Ovary (tissue), 9 donors: ENCODE results near the gene HCN1. TPM values are rescaled to one million over a fixed set of nuclear protein-coding genes. Genes with fewer than 3 reads are reported as not detected.

Experiments
- DNase-seq, 5 donors: peaks; one replicate each; pipeline ENCODE4 v3.0.0-alpha.2; 2019 to 2020
- H3K27ac ChIP-seq, 2 donors: fragments of 200-600 bp; one replicate each; pipeline versions ENCODE4 v1.5.1 to v1.8.0; 2019 to 2022
- H3K27me3 ChIP-seq: fragments of 200-600 bp; one replicate; pipeline ENCODE4 v1.8.0; 2022
- H3K36me3 ChIP-seq: fragments of 200-600 bp; sonication (generic); one replicate; pipeline ENCODE4 v1.5.1; 2019
- H3K4me1 ChIP-seq: one replicate; pipeline ENCODE4 v1.8.1; 2013; ENCODE audit warnings: mild to moderate bottlenecking, moderate library complexity; ENCODE audit not compliant: insufficient read depth
- H3K4me3 ChIP-seq: fragments of 200-600 bp; sonication (generic); one replicate; pipeline ENCODE4 v1.5.1; 2017
- H3K9me3 ChIP-seq, 2 donors: fragments of 200-600 bp in 1 of 2; sonication (generic) in 1 of 2; one replicate each; pipeline versions ENCODE4 v1.5.1 to v1.8.1; 2013 to 2019; ENCODE audit warnings: mild to moderate bottlenecking in 1 of 2, moderate library complexity in 1 of 2
- EP300 ChIP-seq: sonication (generic); formaldehyde crosslinking; IDR thresholded peaks from one replicate; pipeline ENCODE4 v1.6.1; 2017; ENCODE audit warnings: antibody characterized with exemption
- POLR2A ChIP-seq: fragments of 450-650 bp; IDR thresholded peaks from one replicate; pipeline ENCODE4 v1.6.1; 2017; ENCODE audit warnings: antibody characterized with exemption, mild to moderate bottlenecking, moderate library complexity
- WGBS, 3 donors: extraction: QIAGEN DNeasy Blood & Tissue Kit in 1 of 3; methylation state at CpG; one replicate each; pipeline versions ENCODE4 v1.1.5 to v1.1.7; 2013 to 2017; 5-methylcytosine and 5-hydroxymethylcytosine counted together
- intact Hi-C, 4 donors: fragments of 100-400 bp; cut with DNase I; formaldehyde crosslinking; loops; one replicate each; pipeline versions ENCODE4 v1.11.0 to v1.15.1; 2022 to 2023
- polyA plus RNA-seq, 2 donors: library from polyadenylated mRNA; stranded (reverse); fragments of 200-250 nt in 1 of 2; fragments of 350-450 nt in 1 of 2; fragmentation: Illumina TruSeq in 1 of 2; extraction: RNeasy Lipid Tissue Mini Kit (QIAGEN cat#74804) in 1 of 2; gene quantifications; one replicate each; pipeline ENCODE4 v1.2.3, GENCODE V29; 2013 to 2014
- total RNA-seq, 7 donors: library from RNA; depleted of rRNA in 2 of 7; stranded (reverse); fragments of >200 nt in 2 of 7; fragmentation: NEBNext Ultra II Directional in 3 of 7; extraction: Animal tissue kit (Norgen Biotek cat#: 25700) in 3 of 7; gene quantifications; one replicate each; pipeline versions ENCODE4 v1.1.0 to v1.2.4, GENCODE V29; 2016 to 2023
- TF ChIP-seq, protein P1 (sequence below), 3 donors: fragments of 450-650 bp in 2 of 3; fragments of 200-600 bp in 1 of 3; IDR thresholded peaks; one replicate each; pipeline versions ENCODE4 v1.5.1 to v1.8.0; 2016 to 2022; ENCODE audit warnings: antibody characterized with exemption in 3 of 3, mild to moderate bottlenecking in 1 of 3
- donor health status: DM: no; HTN: no; CAD: no; lungs with moderate emphysema.
- donor health status: DM: no; HTN: no; CAD: no.
- donor health status: Bipolar disorder and iron deficiency.
- donor health status: DM: yes; HTN: yes; CAD: no.
- donor health status: DM: no; HTN: no; CAD: no.
- donor health status: DM: yes; HTN: yes; CAD: no.

The HCN1 gene
- total and polyA plus RNA-seq, 9 donors: under 0.01 to 0.27 (median 0.05) TPM; not detected in 6

DNA sequence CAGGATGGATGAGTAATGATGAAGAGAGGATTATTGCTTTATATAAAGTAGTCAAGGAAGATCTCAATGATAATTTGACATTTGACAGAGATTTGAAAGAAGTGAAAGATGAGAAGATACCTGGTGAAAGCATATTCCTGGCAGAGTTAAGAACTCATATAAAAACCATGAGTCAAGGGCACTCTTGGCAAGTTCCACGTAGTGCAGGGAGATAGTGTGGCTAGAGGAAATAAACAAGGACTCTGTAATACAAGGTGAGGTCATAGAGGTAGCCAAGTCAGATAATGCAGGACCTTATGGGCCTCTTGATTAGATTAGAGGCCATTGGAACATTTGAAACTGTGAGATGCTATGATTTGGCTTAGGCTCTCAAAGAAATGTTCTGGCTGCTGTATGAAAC lies 72.3 kb downstream of the HCN1 start:
- TF ChIP-seq, protein P1, sequence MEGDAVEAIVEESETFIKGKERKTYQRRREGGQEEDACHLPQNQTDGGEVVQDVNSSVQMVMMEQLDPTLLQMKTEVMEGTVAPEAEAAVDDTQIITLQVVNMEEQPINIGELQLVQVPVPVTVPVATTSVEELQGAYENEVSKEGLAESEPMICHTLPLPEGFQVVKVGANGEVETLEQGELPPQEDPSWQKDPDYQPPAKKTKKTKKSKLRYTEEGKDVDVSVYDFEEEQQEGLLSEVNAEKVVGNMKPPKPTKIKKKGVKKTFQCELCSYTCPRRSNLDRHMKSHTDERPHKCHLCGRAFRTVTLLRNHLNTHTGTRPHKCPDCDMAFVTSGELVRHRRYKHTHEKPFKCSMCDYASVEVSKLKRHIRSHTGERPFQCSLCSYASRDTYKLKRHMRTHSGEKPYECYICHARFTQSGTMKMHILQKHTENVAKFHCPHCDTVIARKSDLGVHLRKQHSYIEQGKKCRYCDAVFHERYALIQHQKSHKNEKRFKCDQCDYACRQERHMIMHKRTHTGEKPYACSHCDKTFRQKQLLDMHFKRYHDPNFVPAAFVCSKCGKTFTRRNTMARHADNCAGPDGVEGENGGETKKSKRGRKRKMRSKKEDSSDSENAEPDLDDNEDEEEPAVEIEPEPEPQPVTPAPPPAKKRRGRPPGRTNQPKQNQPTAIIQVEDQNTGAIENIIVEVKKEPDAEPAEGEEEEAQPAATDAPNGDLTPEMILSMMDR (IDR thresholded peaks at IDR 0.05): no peak
- TF ChIP-seq POLR2A (no peak), EP300 (no peak)
- Histone ChIP-seq H3K4me3 (no peak overlapping the region), H3K27ac (no peak overlapping the region), H3K36me3 (no peaks in the 10 kb centered on the region), H3K27me3 (peaks cover 2% of the 10 kb centered on the region), H3K4me1 (no peaks in the 10 kb centered on the region), H3K9me3 (no peaks in the 10 kb centered on the region)
- WGBS, 3 donors: 27 to 48% (median 32%) methylated on average over 1 of the region's 1 CpG
- DNase-seq: no peak
- intact Hi-C loops: no loop called here

DNA sequence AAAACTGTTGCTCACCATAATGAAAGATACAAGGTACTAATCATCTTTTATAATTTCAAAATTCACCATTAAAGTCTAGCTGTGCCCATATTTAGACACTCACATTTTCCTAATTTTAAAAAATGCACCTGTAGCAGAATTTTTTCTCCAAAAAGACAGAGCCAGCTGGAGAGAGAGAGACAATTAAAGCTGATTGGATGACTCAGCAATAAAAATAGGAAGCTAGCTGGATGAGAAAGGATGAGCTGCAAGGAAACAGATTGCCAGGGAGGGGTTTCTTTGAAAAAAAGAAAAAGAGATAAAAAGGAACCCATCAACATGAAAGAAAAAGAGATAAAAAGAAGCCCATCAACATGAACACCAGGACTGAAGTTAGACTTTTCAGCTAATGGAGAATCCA lies 73.8 kb downstream of the HCN1 start:
- H3K27ac ChIP-seq: no peak overlapping the region

DNA sequence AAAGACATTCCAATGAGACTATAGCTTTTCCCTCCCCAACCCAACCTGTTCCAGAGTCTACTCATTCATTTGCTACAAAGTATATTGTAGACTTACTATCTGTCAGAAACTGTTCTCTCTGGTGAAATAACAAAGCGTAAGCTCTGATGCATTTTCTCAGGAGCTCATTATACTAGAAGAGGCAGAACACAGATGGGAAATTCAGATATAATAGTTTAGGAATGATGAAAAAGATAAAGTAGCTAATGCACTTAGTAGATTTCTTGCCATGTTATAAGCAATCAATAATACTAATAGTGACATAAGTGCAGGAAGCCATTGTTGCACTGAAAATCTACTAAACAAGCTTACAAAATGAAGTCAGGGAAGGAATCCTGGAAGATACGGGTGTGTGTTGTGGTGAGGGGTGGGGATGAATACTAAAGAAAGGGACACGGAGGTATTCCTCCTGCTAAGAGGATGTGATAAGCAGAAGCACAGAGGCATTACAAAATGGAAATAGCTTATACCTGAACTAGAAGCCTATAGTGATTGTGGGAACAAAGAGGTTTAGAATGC lies 78.2 kb downstream of the HCN1 start:
- H3K4me1 ChIP-seq: no peaks in the 10 kb centered on the region
- no peak for TF ChIP-seq EP300
- no peak for TF ChIP-seq POLR2A
- TF ChIP-seq, protein P1 (IDR thresholded peaks at IDR 0.05): no peak
- no peak for DNase-seq
- WGBS, 3 donors: 70 to 89% (median 81%) methylated on average over 3 of the region's 3 CpGs
- H3K36me3 ChIP-seq: no peaks in the 10 kb centered on the region
- H3K27me3 ChIP-seq: peaks cover 2% of the 10 kb centered on the region
- no peak overlapping the region for H3K27ac ChIP-seq
- intact Hi-C loops: no loop called here
- no peak overlapping the region for H3K4me3 ChIP-seq
- no peaks in the 10 kb centered on the region for H3K9me3 ChIP-seq

More for the DNA sequence above, 73.8 kb downstream of the HCN1 start:
- Histone ChIP-seq H3K27me3 (peaks cover 2% of the 10 kb centered on the region), H3K4me3 (no peak overlapping the region), H3K9me3 (no peaks in the 10 kb centered on the region), H3K4me1 (no peaks in the 10 kb centered on the region), H3K36me3 (no peaks in the 10 kb centered on the region)
- TF ChIP-seq POLR2A (no peak), EP300 (no peak)
- TF ChIP-seq, protein P1 (IDR thresholded peaks at IDR 0.05): no peak
- no peak for DNase-seq
- intact Hi-C loops: no loop called here

DNA sequence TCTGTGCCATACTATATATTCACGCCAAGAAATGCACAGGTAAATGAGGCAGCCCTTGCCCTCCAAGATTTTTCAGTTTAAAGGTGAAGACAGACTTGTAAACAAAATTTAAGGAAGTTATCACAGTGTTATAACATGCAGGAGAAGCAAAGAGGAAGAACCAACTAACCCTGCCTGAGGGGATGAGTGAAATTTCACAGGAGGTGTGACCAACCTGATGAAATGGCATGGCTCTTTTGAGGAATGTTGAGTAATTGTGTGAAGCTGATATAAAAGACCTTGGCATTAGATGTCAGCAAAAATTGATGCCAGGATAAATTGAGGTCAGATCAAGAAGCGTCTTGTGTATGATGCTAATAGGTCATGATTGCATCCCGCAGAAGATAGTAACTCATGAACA lies 86.5 kb downstream of the HCN1 start:
- Histone ChIP-seq H3K9me3 (no peaks in the 10 kb centered on the region), H3K4me3 (no peak overlapping the region), H3K27ac (no peak overlapping the region), H3K36me3 (no peaks in the 10 kb centered on the region), H3K4me1 (no peaks in the 10 kb centered on the region), H3K27me3 (no peaks in the 10 kb centered on the region)
- DNase-seq: no peak
- intact Hi-C loops: no loop called here
- WGBS, 3 donors: 71 to 79% (median 74%) methylated on average over 3 of the region's 3 CpGs
- TF ChIP-seq POLR2A: no peak
- TF ChIP-seq, protein P1 (IDR thresholded peaks at IDR 0.05): no peak
- no peak for TF ChIP-seq EP300
